ENCODE measurements around the gene USP34.
"Not testable (repeated sequence)": the region's sequence is repeated elsewhere in the genome, so short reads cannot be mapped to it uniquely, and the experiment has no call there.

The USP34 gene

GRCh38 chr2:61249521-61250071, 221.3 kb downstream of the USP34 start:
- no peak for DNase-seq (ENCODE audit: low read depth, low spot score)

GRCh38 chr2:61247204-61247812, 223.6 kb downstream of the USP34 start:
- no peak for DNase-seq (ENCODE audit: low read depth, low spot score)

DNA sequence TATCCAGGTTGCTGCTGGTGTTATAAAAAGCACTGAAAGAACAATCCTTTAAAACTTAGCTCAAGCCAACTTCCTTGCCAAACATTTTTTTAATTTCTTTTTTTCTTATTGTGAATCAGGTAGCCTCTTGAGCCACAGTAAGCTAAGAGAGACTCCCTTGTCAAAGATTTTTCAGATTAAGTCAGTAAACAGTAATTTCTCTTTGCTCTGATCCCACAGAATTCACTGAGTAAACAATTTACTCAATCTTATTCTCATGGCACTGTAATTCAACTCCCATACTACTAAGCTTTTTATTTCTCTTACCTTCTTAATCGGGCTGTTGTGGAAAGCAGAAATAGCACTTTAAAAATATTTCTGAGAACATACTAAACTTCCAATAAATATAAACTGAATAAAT, 226.2 kb downstream of the USP34 start:
- no peak for DNase-seq (ENCODE audit: low read depth, low spot score)

- no peak for DNase-seq (ENCODE audit: low read depth, low spot score)
Observed at GRCh38 chr2:61241266-61241665, 229.6 kb downstream of the USP34 start.

GRCh38 chr2:61238219-61239012, 232.5 kb downstream of the USP34 start:
- no peak for DNase-seq (ENCODE audit: low read depth, low spot score)

GRCh38 chr2:61235716-61236115, 235.2 kb downstream of the USP34 start:
- DNase-seq (ENCODE audit: low read depth, low spot score), result no peak

GRCh38 chr2:61233581-61233980, 237.3 kb downstream of the USP34 start:
- DNase-seq (ENCODE audit: low read depth, low spot score), result no peak

DNA sequence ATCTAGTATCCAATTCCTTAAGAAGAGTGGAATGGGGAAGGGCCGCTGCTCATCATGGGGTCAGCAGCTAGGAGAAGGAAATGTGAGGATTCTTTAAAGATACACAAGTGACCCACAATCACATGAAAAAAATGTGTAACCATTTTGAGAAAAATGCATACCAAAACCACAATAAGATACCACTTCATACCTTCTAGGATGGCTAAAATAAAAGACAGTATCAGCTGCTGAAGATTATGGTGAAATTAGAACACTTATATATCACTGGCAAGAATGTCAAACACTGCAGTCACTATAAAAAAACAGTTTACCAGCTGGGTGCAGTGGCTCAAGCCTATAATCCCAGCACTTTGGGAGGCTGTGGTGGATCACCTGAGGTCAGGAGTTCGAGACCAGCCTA, 241.0 kb downstream of the USP34 start:
- DNase-seq (ENCODE audit: low read depth, low spot score), result no peak

DNA sequence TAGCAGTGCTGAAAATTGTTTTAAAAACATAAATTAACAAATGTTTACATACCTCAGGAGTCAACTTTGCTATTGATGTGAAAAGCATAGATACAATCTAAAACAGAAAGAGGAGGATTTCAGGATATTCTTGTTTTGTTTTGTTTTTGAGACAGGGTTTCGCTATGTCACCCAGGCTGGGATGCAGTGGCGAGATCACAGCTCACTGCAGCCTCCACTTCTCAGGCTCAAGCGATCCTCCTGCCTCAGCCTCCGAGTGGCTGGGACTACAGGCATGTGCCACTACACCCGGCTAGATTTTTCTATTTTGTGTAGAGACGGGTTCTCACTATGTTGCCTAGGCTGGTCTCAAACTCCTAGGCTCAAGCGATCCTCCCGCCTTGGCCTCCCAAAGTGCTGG, 248.3 kb downstream of the USP34 start:
- DNase-seq (ENCODE audit: low read depth, low spot score), result no peak

- DNase-seq (ENCODE audit: low read depth, low spot score), result no peak
Observed at GRCh38 chr2:61221819-61222218, 249.1 kb downstream of the USP34 start.

DNA sequence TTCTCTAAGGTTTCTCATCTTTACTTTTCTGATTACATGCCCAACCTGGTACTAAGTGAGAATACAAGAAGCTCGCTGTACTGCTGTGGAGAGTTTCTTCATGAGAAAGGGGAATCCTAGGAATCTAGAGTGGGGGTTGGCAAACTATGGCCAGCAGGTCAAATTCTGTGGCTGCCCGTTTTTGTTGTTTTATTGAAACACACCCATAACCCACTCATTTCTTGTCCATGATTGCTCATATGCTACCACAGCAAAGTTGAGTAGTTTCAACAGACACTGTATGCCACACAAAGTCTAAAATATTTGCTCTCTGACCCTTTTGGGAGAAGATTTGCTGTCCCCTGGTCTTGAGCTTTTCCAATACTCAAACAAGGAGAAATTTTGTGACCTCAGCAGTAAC, 250.1 kb downstream of the USP34 start:
- DNase-seq (ENCODE audit: low read depth, low spot score), result no peak

DNA sequence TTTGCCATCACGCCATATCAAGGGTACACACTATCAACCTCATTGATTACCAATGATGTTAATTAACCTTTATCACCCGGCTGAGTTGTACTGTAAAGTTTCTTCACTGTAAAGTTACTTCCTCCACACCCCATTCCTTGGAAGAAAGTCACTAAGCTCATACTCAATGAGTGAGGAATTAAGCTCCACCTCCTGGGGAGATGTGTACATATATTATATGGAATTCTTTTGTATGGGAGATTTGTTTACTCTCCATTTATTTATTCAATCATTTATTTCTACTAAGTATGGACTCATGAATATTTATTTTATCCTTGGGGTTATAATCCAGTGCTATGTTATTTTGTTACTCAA, 252.1 kb downstream of the USP34 start:
- no peak for DNase-seq (ENCODE audit: low read depth, low spot score)

DNA sequence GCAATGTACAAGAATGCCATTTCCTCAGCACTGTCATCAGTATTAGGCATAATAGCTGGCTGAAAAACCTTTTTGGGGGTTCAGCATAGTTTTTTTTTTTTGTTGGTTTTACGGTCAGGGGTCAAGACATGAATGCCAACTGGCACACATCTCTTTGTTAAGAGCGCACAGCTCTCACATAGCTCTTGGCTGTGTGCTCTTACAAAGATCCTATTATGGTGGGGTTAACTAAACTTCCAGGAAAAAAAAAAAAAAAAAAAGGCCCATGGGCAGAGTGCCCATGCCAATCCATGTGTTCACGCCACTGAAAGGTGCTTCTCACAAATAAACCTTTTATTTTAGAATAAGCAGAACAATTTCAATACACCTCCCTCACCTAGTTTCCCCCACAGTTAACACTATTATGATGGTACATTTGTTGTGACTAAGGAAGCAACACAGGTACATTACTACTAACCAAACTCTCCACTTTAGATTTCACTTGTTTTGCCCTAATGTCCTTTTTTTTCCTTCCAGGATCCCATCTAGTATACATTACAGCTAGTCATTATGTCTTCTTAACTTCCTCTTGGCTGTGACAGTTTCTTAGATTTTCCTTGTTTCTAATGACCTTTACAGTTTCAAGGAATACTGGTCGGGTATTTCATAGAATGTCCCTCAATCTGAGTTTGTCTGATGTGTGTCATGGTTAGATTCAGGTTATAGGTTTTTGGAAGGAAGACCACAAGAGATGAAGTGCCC, 252.6 kb downstream of the USP34 start:
- no peak for DNase-seq (ENCODE audit: low read depth, low spot score)

GRCh38 chr2:61214171-61214570, 256.7 kb downstream of the USP34 start:
- no peak for DNase-seq (ENCODE audit: low read depth, low spot score)

DNA sequence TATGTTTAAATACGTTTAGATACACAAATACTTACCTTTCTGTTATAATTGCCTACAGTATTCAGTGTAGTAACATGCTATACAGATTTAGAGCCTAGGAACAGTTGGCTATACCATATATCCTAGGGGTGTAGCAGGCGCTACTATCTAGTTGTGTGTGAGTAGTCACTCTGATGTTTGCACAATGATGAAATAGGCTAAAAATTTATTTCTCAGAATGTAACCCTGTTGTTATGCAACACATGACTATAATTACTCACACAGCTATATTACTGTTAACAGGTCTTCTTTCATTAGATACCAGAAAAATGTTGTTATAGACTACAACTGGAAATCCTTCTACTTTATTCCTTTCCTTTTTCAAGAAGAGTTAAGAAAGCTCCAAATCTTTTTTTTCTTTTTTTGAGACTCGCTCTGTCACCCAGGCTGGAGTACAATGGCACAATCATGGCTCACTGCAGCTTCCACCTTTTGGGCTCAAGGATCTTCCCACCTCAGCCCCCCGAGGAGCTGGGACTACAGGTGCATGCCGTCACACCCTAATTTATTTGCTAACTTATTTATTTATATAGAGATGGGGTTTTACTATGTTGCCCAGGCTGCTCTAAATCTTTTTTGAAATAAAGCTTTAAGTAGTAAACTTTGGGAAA, 260.4 kb downstream of the USP34 start:
- DNase-seq (ENCODE audit: low read depth, low spot score), result no peak

GRCh38 chr2:61205132-61205531, 265.8 kb downstream of the USP34 start:
- no peak for DNase-seq (ENCODE audit: low read depth, low spot score)

- no peak for DNase-seq (ENCODE audit: low read depth, low spot score)
Observed at GRCh38 chr2:61196671-61197070, 274.2 kb downstream of the USP34 start.

DNA sequence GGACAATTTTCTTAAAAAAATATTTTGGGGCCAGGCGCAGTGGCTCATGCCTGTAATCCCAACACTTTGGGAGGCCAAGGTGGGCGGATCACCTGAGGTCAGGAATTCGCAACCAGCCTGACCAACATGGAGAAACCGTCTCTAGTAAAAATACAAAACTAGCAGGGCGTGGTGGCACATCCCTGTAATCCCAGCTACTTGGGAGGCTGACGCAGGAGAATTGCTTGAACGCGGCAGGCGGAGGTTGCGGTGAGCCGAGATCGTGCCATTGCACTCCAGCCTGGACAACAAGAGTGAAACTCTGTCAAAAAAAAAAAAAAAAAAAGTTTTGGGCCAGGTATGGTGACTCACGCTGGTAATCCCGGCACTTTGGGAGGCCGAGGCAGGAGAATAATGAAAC, 276.2 kb downstream of the USP34 start:
- DNase-seq (ENCODE audit: low read depth, low spot score), result not testable (repeated sequence)

DNA sequence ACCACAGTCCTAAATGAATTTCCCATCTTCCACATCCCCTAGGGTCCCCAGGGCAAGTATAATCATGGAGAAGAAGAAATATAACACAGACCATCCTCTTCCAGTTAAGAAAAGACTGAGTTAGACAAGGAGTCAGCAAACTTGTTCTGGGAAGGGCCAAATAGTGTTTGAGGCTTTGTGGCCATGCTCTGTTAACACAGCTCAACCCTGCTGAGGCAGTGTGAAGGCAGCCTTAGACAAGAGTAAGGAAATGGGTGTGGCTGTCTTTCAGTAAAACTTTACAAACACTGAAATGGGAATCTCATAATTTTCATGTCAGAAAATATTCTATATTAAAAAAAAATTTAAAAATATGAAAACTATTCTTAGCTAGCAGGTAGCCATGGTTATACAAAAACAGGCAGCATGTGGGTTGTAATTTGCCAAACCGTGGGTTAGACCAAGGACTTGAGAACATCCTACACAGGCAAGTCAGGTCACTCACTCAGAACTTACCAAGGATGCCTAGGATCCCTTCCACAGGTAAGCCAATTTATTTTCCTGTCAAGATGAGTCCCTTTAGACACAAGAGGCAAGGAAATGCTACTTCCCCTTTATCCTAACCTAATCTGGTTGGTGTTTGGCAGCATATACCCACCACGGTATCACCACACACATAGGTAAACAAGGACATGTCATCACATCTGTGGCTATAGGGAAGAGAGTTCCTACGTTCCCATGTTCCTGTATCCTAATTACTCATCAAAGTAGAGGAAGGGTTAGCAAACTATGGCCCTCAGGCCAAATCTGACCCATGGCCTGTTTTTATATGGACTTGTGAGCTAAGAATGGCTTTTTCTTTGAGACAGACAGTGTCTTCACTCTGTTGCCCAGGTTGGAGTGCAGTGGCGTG, 277.0 kb downstream of the USP34 start:
- no peak for DNase-seq (ENCODE audit: low read depth, low spot score)

DNA sequence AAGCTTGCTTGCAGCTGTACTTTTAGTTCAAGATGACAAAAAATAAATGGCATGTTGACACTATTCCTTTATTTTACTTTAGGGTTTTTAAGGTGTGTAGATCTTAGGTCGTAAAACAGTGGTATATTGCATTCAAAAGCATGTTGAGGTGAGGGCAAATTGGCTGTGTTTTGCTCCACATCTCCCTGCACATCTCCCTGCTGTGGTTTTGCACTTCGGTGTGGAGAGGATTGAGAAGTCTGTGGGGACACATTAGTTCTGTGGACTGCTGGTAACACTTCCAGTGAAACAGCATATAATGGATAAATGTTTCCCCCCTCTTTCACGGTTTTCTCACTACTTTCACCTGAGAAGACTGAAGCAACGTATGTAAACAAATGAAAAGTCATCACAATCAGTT, 283.8 kb downstream of the USP34 start:
- DNase-seq (ENCODE audit: low read depth, low spot score), result no peak

DNA sequence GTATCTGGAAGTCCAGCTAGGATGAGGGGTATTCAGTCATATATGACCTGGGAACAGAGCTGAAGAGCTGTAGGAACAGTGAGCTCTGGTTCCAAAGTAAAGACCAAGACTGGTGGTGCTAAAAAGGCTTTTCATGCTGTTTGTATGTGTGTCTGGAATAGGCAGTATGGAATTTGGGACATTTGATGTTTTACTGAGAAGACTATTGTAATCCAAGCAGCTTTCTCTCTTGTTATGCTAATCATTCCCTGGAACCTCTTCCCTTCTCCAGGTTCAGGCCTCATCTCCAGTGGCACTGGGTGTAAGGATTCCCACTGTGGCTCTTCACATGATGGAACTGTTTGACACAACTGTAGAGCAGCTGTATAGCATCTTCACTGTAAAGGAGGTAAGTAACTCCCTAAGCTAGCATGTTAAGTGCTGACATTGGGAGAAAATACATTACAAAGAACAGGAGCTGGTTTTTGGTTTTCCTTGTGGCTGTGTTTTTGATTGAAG, 285.6 kb downstream of the USP34 start:
- no peak for DNase-seq (ENCODE audit: low read depth, low spot score)

All from activated CD4-positive, CD25-positive, alpha-beta regulatory T cell treated with anti-CD3 and anti-CD28 coated beads, Interleukin-2, amount 50 U/mL, for 16 hours (primary cell).